GM10266 (cell line): Measurements from ENCODE around the gene NXF2B.
"Not testable (repeated sequence)": the region's sequence is repeated elsewhere in the genome, so short reads cannot be mapped to it uniquely, and the experiment has no call there.

Experiments used
- DNase-seq: peaks from one replicate; pipeline ENCODE4 v3.0.0; 2012; ENCODE audit errors: extremely low spot score
- CTCF ChIP-seq: IDR thresholded peaks from 2 replicates; pipeline ENCODE4 v1.5.1; 2012; ENCODE audit warnings: mild to moderate bottlenecking, low read depth; ENCODE audit not compliant: control insufficient read depth, insufficient read depth; ENCODE audit errors: missing control alignments

NXF2B gene

GRCh38 chrX:102439908-102440307 lies at the start of gene NXF2B:
TSS of gene NXF2B (minus strand) at chrX:102440008. CDS start at chrX:102380036, 59,972 bp downstream.
- DNase-seq: not testable (repeated sequence)

- not testable (repeated sequence) for DNase-seq
Measured at GRCh38 chrX:102478765-102479164, 39.0 kb upstream of the NXF2B start.

GRCh38 chrX:102471762-102472220 lies 32.0 kb upstream of the NXF2B start, which contains the start of gene TCP11X2:
TSS of gene TCP11X2 (minus strand) at chrX:102471812.
- DNase-seq: not testable (repeated sequence)

GRCh38 chrX:102470215-102470614 lies 30.4 kb upstream of the NXF2B start:
- DNase-seq: not testable (repeated sequence)

GRCh38 chrX:102458615-102459014 lies 18.8 kb upstream of the NXF2B start:
- not testable (repeated sequence) for DNase-seq

GRCh38 chrX:102414493-102414892 lies 25.3 kb downstream of the NXF2B start:
- DNase-seq: not testable (repeated sequence)

GRCh38 chrX:102345916-102346315 lies 93.9 kb downstream of the NXF2B start:
- DNase-seq: peak; percentile 15
- TF ChIP-seq CTCF: peak; percentile 49

- no peak for TF ChIP-seq CTCF
- no peak for DNase-seq
Measured at GRCh38 chrX:102341867-102342266, 97.9 kb downstream of the NXF2B start.

GRCh38 chrX:102339312-102340298 lies 100.2 kb downstream of the NXF2B start:
- no peak for DNase-seq
- TF ChIP-seq CTCF: no peak

GRCh38 chrX:102338162-102338561 lies 101.6 kb downstream of the NXF2B start:
- DNase-seq: no peak
- TF ChIP-seq CTCF: no peak
